Measurements from ENCODE around the gene ICAM2. TPM values are rescaled to one million over a fixed set of nuclear protein-coding genes. Genes with fewer than 3 reads are reported as not detected.
A peak's percentile ranks its signal among the peaks of the same experiment; 100 is the strongest.

The ICAM2 gene
- total and polyA plus RNA-seq, 9 donors, result 26.4 to 35.1 (median 31.4) TPM

- peaks cover 9% of the 10 kb centered on the region for H3K27me3 ChIP-seq (ENCODE audit: control insufficient read depth, insufficient read depth, low read length)
- H3K9me3 ChIP-seq (replicated peaks; ENCODE audit: control insufficient read depth, low read depth, low read length), result no peaks in the 10 kb centered on the region
- no peak for DNase-seq
- WGBS (ENCODE audit: insufficient coverage), result 82% methylated on average over 17 of the region's 25 CpGs
- H3K4me3 ChIP-seq (ENCODE audit: low read length), result no peak overlapping the region
- peaks cover 1% of the 10 kb centered on the region for H3K36me3 ChIP-seq (ENCODE audit: control insufficient read depth, insufficient read depth, low read length)
- H3K27ac ChIP-seq (ENCODE audit: low read length), result no peak overlapping the region
- H3K4me1 ChIP-seq (ENCODE audit: control insufficient read depth, insufficient read depth, low read length), result peaks cover 35% of the 10 kb centered on the region
Measured at GRCh38 chr17:63999680-64000531, 20.5 kb downstream of the ICAM2 start.

GRCh38 chr17:63998721-63999679 lies 21.4 kb downstream of the ICAM2 start:
- no peak for DNase-seq
- peaks cover 9% of the 10 kb centered on the region for H3K27me3 ChIP-seq (ENCODE audit: control insufficient read depth, insufficient read depth, low read length)

GRCh38 chr17:63998050-63998720 lies 22.2 kb downstream of the ICAM2 start, which contains the start of gene PRR29:
TSS of gene PRR29 (plus strand) at chr17:63998351. CDS start at chr17:63998365, 14 bp downstream.
- Histone ChIP-seq H3K27me3 (ENCODE audit: control insufficient read depth, insufficient read depth, low read length) (peaks cover 9% of the 10 kb centered on the region), H3K9me3 (replicated peaks; ENCODE audit: control insufficient read depth, low read depth, low read length) (no peaks in the 10 kb centered on the region), H3K4me1 (ENCODE audit: control insufficient read depth, insufficient read depth, low read length) (peaks cover 33% of the 10 kb centered on the region), H3K4me3 (ENCODE audit: low read length) (peak within 1 kb of the TSS; percentile 69), H3K36me3 (ENCODE audit: control insufficient read depth, insufficient read depth, low read length) (no peaks in the 10 kb centered on the region), H3K27ac (ENCODE audit: low read length) (peak within 1 kb of the TSS; percentile 90)
- WGBS (ENCODE audit: insufficient coverage), result under 1% methylated on average over 32 of the region's 43 CpGs
- peak; percentile 81 for DNase-seq

More at GRCh38 chr17:63998721-63999679, 21.4 kb downstream of the ICAM2 start:
- 20% methylated on average over 28 of the region's 33 CpGs for WGBS (ENCODE audit: insufficient coverage)
- H3K4me3 ChIP-seq (ENCODE audit: low read length), result peak overlapping the region; percentile 69
- H3K9me3 ChIP-seq (replicated peaks; ENCODE audit: control insufficient read depth, low read depth, low read length), result no peaks in the 10 kb centered on the region
- H3K36me3 ChIP-seq (ENCODE audit: control insufficient read depth, insufficient read depth, low read length), result no peaks in the 10 kb centered on the region
- peaks cover 33% of the 10 kb centered on the region for H3K4me1 ChIP-seq (ENCODE audit: control insufficient read depth, insufficient read depth, low read length)
- no peak overlapping the region for H3K27ac ChIP-seq (ENCODE audit: low read length)

GRCh38 chr17:63997341-63998048 lies 22.9 kb downstream of the ICAM2 start:
- Histone ChIP-seq H3K27me3 (ENCODE audit: control insufficient read depth, insufficient read depth, low read length) (peaks cover 11% of the 10 kb centered on the region), H3K36me3 (ENCODE audit: control insufficient read depth, insufficient read depth, low read length) (no peaks in the 10 kb centered on the region), H3K27ac (ENCODE audit: low read length) (peak overlapping the region; percentile 90), H3K4me3 (ENCODE audit: low read length) (peak overlapping the region; percentile 69), H3K9me3 (replicated peaks; ENCODE audit: control insufficient read depth, low read depth, low read length) (no peaks in the 10 kb centered on the region), H3K4me1 (ENCODE audit: control insufficient read depth, insufficient read depth, low read length) (peaks cover 33% of the 10 kb centered on the region)
- 10% methylated on average over 16 of the region's 19 CpGs for WGBS (ENCODE audit: insufficient coverage)
- peak; percentile 73 for DNase-seq

GRCh38 chr17:63996430-63997182 lies 23.8 kb downstream of the ICAM2 start:
- no peak overlapping the region for H3K4me3 ChIP-seq (ENCODE audit: low read length)
- 96% methylated on average over 7 of the region's 11 CpGs for WGBS (ENCODE audit: insufficient coverage)
- peaks cover 27% of the 10 kb centered on the region for H3K4me1 ChIP-seq (ENCODE audit: control insufficient read depth, insufficient read depth, low read length)
- peak overlapping the region; percentile 90 for H3K27ac ChIP-seq (ENCODE audit: low read length)
- peaks cover 12% of the 10 kb centered on the region for H3K27me3 ChIP-seq (ENCODE audit: control insufficient read depth, insufficient read depth, low read length)
- no peak for DNase-seq
- H3K9me3 ChIP-seq (replicated peaks; ENCODE audit: control insufficient read depth, low read depth, low read length), result no peaks in the 10 kb centered on the region
- no peaks in the 10 kb centered on the region for H3K36me3 ChIP-seq (ENCODE audit: control insufficient read depth, insufficient read depth, low read length)

GRCh38 chr17:63995626-63996025 lies 24.8 kb downstream of the ICAM2 start:
- H3K27ac ChIP-seq (ENCODE audit: low read length), result no peak overlapping the region
- H3K27me3 ChIP-seq (ENCODE audit: control insufficient read depth, insufficient read depth, low read length), result peaks cover 12% of the 10 kb centered on the region
- H3K4me3 ChIP-seq (ENCODE audit: low read length), result no peak overlapping the region
- 54% methylated on average over 1 of the region's 5 CpGs for WGBS (ENCODE audit: insufficient coverage)
- H3K36me3 ChIP-seq (ENCODE audit: control insufficient read depth, insufficient read depth, low read length), result no peaks in the 10 kb centered on the region
- H3K9me3 ChIP-seq (replicated peaks; ENCODE audit: control insufficient read depth, low read depth, low read length), result no peaks in the 10 kb centered on the region
- DNase-seq, result no peak
- H3K4me1 ChIP-seq (ENCODE audit: control insufficient read depth, insufficient read depth, low read length), result peaks cover 26% of the 10 kb centered on the region

- H3K27ac ChIP-seq (ENCODE audit: low read length), result no peak overlapping the region
- 82% methylated on average over 3 of the region's 3 CpGs for WGBS (ENCODE audit: insufficient coverage)
Measured at GRCh38 chr17:63993368-63993985, 27.0 kb downstream of the ICAM2 start.

GRCh38 chr17:63991611-63992010 lies 28.8 kb downstream of the ICAM2 start:
- Histone ChIP-seq H3K9me3 (replicated peaks; ENCODE audit: control insufficient read depth, low read depth, low read length) (no peaks in the 10 kb centered on the region), H3K27me3 (ENCODE audit: control insufficient read depth, insufficient read depth, low read length) (peaks cover 4% of the 10 kb centered on the region), H3K36me3 (ENCODE audit: control insufficient read depth, insufficient read depth, low read length) (no peaks in the 10 kb centered on the region), H3K27ac (ENCODE audit: low read length) (no peak overlapping the region), H3K4me3 (ENCODE audit: low read length) (no peak overlapping the region), H3K4me1 (ENCODE audit: control insufficient read depth, insufficient read depth, low read length) (peaks cover 38% of the 10 kb centered on the region)
- WGBS (ENCODE audit: insufficient coverage), result 65% methylated on average over 8 of the region's 11 CpGs
- DNase-seq, result no peak

More at GRCh38 chr17:63993368-63993985, 27.0 kb downstream of the ICAM2 start:
- no peak overlapping the region for H3K4me3 ChIP-seq (ENCODE audit: low read length)
- H3K9me3 ChIP-seq (replicated peaks; ENCODE audit: control insufficient read depth, low read depth, low read length), result no peaks in the 10 kb centered on the region
- no peaks in the 10 kb centered on the region for H3K36me3 ChIP-seq (ENCODE audit: control insufficient read depth, insufficient read depth, low read length)
- H3K27me3 ChIP-seq (ENCODE audit: control insufficient read depth, insufficient read depth, low read length), result peaks cover 14% of the 10 kb centered on the region
- DNase-seq, result no peak
- peaks cover 39% of the 10 kb centered on the region for H3K4me1 ChIP-seq (ENCODE audit: control insufficient read depth, insufficient read depth, low read length)
